GM18505 (cell line): ENCODE measurements around the gene MAP2.
A peak's percentile ranks its signal among the peaks of the same experiment; 100 is the strongest.

ENCODE experiments used
- ATAC-seq: cut with Tn5 transposase; IDR thresholded peaks from one replicate; pipeline ENCODE4 v1.9.1; 2021; ENCODE audit not compliant: unreplicated experiment
- POLR2A ChIP-seq: IDR thresholded peaks from 4 replicates; pipeline ENCODE4 v1.6.1; 2011; ENCODE audit warnings: borderline replicate concordance; ENCODE audit not compliant: insufficient read depth, insufficient read length; ENCODE audit errors: extremely low read depth

The MAP2 gene

GRCh38 chr2:209523041-209523740, 99.3 kb downstream of the MAP2 start:
- TF ChIP-seq POLR2A, result no peak
- no peak for ATAC-seq

DNA sequence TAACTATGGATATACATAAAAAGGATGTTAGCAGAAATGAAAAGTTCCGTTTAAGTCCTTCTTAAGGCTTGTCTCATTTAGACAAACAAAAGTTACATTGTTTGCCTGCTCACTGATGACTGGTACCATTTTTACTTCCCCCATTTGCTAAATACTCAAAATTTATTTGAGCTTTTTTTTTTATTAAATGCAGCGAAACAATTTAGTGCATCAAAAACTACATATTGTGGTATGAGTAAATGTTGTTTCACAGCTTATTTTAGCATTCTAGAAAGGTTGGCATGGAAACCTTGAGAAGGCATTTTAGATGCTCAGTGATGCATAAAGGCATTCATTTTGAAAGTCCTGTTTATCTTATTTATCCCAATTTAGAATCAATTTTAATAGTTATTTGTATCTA, 100.0 kb downstream of the MAP2 start:
- ATAC-seq, result peak; percentile 51
- no peak for TF ChIP-seq POLR2A

- TF ChIP-seq POLR2A, result no peak
- no peak for ATAC-seq
Measured at GRCh38 chr2:209525331-209525730, 101.5 kb downstream of the MAP2 start.

- ATAC-seq, result no peak
- TF ChIP-seq POLR2A, result no peak
Measured at GRCh38 chr2:209525834-209526281, 102.0 kb downstream of the MAP2 start.

DNA sequence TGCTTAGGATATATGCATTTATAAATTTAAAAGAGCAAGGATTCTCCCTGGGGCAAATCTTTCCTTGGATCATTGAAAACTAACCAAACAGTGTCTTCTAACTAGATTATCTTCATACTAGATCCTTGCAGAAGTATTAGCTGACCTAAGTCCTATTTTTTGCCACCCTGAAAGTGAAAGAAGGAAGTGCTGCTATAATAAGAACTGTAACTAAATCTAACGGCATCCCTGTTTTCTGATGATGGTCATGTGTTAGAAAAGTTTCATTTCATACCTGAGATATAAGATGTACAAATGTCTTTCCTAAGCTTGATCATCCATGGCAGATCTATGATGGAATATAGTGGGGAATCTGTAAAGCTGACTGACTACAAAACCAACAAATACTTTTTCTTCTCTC, 102.7 kb downstream of the MAP2 start:
- no peak for TF ChIP-seq POLR2A
- peak; percentile 70 for ATAC-seq

- no peak for ATAC-seq
Measured at GRCh38 chr2:209529579-209529978, 105.7 kb downstream of the MAP2 start.

DNA sequence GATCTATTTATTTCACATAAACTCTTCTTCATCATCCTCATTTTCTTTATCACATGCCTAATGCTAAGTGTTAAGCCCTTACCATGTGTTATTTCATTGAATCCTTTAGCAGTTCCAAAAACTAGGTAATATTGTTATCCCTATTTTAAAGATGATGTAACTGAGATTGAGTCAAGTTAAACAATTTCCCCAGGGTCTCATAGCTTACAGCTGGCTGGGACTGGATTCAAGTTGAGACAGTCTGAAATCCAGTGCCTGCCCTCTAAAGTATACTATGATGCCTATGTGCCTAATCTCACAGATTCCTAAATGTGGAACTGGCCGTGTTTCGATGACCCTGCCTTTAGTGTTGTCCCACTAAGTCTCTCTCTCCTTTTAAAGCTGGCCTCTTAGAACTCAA, 108.5 kb downstream of the MAP2 start:
- TF ChIP-seq POLR2A, result no peak
- ATAC-seq, result no peak

More at GRCh38 chr2:209529579-209529978, 105.7 kb downstream of the MAP2 start:
- no peak for TF ChIP-seq POLR2A

GRCh38 chr2:209533391-209533790, 109.5 kb downstream of the MAP2 start:
- no peak for TF ChIP-seq POLR2A
- ATAC-seq, result no peak

DNA sequence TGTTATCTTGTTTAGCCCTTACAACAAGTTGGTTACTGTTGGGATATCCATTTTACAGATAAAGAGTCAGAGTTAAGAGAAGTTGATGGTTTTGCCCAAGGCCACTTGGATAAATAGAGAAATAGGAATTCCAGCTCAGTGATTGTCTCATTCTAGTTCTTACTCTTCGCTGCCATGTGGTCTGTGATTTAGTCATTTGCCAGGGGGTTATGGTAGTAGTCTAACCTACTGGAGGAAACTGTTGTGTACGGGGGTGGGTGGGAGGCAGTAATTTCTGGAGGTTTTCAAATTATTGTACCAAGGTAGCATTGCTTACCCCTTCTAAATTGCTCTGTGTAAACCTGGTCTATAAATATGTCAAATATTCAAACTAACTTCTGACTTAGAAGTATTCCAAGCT, 110.4 kb downstream of the MAP2 start:
- no peak for TF ChIP-seq POLR2A
- ATAC-seq, result peak; percentile 76

GRCh38 chr2:209536363-209536762, 112.5 kb downstream of the MAP2 start:
- no peak for TF ChIP-seq POLR2A
- no peak for ATAC-seq

DNA sequence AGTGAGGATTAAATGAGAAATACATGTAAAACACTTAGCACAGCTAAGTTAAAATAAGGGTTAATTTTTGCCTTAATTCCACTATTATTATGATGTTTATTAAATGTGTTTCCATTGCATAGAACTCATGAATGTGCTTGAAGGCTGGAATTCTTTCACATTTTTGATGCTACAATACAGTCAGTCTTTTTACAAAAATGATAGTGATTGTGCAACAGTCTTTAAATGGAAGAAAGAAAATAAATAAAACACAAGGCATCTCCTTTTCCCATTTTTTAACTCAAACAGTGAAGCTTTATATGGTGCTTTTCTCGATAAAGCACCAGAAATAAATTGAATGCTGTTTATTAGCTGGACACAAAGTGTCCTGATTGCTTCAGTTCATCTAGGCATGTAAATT, 123.9 kb downstream of the MAP2 start:
- ATAC-seq, result no peak
- no peak for TF ChIP-seq POLR2A

DNA sequence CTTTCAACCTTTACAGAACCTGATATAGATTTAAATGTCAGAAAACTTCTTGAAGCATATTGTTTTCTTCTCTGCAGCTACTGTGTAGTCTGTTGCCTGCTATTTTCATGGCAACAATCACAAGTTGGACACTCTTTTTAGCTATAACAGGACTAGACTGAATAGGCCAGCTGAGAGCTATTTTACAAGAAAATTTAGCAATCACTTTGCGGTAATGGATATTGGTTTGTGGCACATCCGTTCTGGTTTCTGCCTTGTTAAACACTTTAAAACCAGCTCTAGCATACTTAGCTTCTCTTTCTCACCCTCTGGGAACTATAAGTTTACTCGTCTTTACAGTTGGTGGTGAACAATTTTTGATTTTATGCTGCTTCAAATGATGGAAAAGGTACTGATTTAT, 125.7 kb downstream of the MAP2 start:
- no peak for TF ChIP-seq POLR2A
- no peak for ATAC-seq

DNA sequence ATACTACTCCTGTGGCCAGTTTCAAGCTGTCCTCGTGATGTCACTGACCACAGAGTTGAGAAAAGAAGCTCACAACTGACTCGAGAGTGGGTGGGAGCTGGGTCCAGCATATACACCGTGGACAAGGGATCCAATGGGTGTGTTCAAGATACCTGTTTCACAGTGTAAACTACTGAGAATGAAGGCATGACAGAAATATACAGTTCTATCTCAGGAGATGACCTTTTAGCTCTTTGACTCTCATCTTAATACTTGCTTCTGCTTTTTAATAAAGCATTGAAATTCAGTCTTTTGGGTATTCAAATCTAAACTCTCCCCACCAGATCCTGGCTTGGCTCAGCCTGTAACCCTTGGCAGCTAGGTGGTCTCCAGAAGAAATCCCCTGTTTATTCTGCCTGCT, 130.1 kb downstream of the MAP2 start:
- no peak for ATAC-seq
- no peak for TF ChIP-seq POLR2A

DNA sequence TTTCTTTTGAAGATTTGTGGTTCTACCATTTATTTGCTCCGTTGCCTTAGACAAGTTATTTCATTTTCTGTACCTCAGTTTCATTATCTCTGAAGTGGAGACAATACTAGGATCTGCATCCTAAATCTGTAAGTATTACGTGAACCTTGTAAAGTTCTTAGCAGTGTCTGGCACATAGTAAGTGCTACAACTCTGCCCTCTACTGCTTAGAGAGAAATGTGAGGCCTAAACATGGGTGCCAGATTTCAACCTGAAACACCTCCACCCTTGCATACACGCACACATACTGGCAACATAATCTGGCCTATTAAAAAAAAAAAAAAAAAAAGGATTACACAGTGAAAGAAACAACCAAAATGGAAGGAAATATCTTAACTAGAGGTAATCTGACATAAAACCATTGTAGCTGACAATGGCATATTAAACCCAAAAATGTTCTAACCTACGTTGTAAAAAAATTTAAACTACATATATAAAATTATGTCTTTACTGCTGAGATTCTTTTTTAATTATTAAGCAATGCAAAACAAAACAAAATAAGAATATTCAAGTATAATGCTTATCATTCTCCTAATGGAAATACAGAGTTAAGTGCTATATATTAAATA, 132.6 kb downstream of the MAP2 start:
- peak; percentile 84 for ATAC-seq
- no peak for TF ChIP-seq POLR2A
